Fibroblast of skin of back (primary cell): ENCODE measurements around the gene PTPN6.
A peak's percentile ranks its signal among the peaks of the same experiment; 100 is the strongest.

Experiments used
- DNase-seq: peaks from one replicate; pipeline ENCODE4 v3.0.0-alpha.2; 2013

Gene PTPN6

GRCh38 chr12:6975297-6976032 is 24.3 kb downstream of the PTPN6 start:
- no peak for DNase-seq

GRCh38 chr12:6977653-6978052 is 26.5 kb downstream of the PTPN6 start:
- DNase-seq = no peak

GRCh38 chr12:6978188-6978587 is 27.0 kb downstream of the PTPN6 start:
- DNase-seq = no peak

GRCh38 chr12:6978611-6979011 is 27.5 kb downstream of the PTPN6 start:
- no peak for DNase-seq

- no peak for DNase-seq
These were observed 27.9 kb downstream of the PTPN6 start for GRCh38 chr12:6979021-6979420.

- no peak for DNase-seq
These were observed 28.3 kb downstream of the PTPN6 start for GRCh38 chr12:6979453-6979852.

- no peak for DNase-seq
These were observed 28.9 kb downstream of the PTPN6 start for GRCh38 chr12:6980075-6980474.

GRCh38 chr12:6980740-6981139 is 29.6 kb downstream of the PTPN6 start:
- DNase-seq = no peak

- no peak for DNase-seq
These were observed 30.2 kb downstream of the PTPN6 start for GRCh38 chr12:6981152-6982052.

- no peak for DNase-seq
These were observed 31.4 kb downstream of the PTPN6 start for GRCh38 chr12:6982532-6982931.

- no peak for DNase-seq
These were observed 36.9 kb downstream of the PTPN6 start for GRCh38 chr12:6987956-6988553.

GRCh38 chr12:6996040-6996441 is 44.9 kb downstream of the PTPN6 start:
- DNase-seq = peak; percentile 27

- no peak for DNase-seq
These were observed 47.7 kb downstream of the PTPN6 start for GRCh38 chr12:6998715-6999451.

GRCh38 chr12:7001921-7002591 is 50.9 kb downstream of the PTPN6 start:
- DNase-seq = no peak

- no peak for DNase-seq
These were observed 53.2 kb downstream of the PTPN6 start for GRCh38 chr12:7004287-7004803.

- no peak for DNase-seq
These were observed 53.7 kb downstream of the PTPN6 start for GRCh38 chr12:7004840-7005239.

GRCh38 chr12:7005311-7005710 is 54.2 kb downstream of the PTPN6 start:
- no peak for DNase-seq

GRCh38 chr12:7006639-7007038 is 55.5 kb downstream of the PTPN6 start:
- DNase-seq = no peak

GRCh38 chr12:7008864-7009263 is 57.7 kb downstream of the PTPN6 start:
- no peak for DNase-seq

- DNase-seq = no peak
These were observed 58.4 kb downstream of the PTPN6 start for GRCh38 chr12:7009512-7009911.
